DMS 273 (cell line): Measurements from ENCODE around the gene CR2.
"Not testable (repeated sequence)": the region's sequence is repeated elsewhere in the genome, so short reads cannot be mapped to it uniquely, and the experiment has no call there.

ENCODE experiments used
- DNase-seq: peaks from one replicate; lab custom pipeline; 2025; ENCODE audit not compliant: unreplicated experiment; lab: John Stamatoyannopoulos, UW

CR2 gene

GRCh38 chr1:207454046-207454964 is at the start of gene CR2:
TSS of gene CR2 (plus strand) at chr1:207454328. CDS start at chr1:207454419, 91 bp downstream.
- DNase-seq: peak; percentile 24

GRCh38 chr1:207404849-207405525 is 49.1 kb upstream of the CR2 start:
- DNase-seq: peak; percentile 63

- DNase-seq: no peak
These were observed 48.3 kb upstream of the CR2 start for GRCh38 chr1:207405814-207406213.

DNA sequence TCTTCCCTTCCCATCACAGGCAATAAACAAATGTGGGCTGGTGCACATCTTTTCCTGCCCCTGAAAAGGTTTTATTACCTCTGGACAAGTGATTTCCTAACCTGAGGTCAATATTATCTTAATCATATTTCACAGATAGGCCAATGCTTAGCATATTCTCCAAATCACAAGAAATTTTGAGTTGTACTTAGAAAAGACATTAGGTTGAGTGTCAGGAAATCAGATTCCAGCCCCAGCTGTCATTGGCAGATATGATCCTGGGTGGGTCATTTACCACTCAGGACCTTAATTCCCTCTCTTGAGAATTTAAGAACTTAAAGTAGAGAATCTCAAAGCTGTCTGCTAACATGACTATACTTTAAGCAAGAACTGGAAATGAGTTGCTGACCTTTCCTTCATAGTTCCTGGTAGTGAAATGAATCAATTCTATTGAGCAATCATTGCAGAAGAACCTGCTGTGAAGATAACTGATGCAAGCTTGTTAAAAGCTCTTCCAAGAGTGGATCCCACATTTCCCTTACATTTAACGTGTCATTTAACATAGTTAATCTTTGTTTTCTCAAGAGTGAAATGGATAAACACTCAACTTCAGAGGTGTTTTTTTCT is 46.4 kb upstream of the CR2 start:
- no peak for DNase-seq

GRCh38 chr1:207412845-207413244 is 41.3 kb upstream of the CR2 start:
- DNase-seq: no peak

DNA sequence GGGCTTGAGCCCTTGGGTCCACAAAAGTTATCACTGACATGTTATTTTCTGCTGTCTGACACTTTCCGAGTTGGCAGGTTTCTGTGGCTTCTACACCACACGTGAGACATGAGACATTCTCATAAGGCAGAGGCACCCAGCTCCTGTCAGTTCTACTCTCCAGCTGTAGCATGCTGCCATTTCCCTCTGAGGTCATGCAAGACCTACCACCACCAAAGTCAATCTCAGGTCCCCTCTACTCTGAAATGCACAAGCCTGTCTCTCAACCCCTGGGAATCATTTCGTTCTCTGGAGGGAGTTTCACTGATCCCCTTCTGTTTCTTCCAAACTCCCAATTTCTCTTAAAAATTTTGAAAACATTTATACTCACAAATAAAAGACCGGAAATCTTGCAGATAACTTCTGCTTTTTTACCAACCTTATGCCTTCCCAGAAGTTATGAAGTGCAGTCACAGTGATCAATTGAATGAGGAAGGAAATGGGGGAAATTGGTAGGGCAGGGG is 39.5 kb upstream of the CR2 start:
- no peak for DNase-seq

- DNase-seq: no peak
These were observed 37.1 kb upstream of the CR2 start for GRCh38 chr1:207417076-207417475.

DNA sequence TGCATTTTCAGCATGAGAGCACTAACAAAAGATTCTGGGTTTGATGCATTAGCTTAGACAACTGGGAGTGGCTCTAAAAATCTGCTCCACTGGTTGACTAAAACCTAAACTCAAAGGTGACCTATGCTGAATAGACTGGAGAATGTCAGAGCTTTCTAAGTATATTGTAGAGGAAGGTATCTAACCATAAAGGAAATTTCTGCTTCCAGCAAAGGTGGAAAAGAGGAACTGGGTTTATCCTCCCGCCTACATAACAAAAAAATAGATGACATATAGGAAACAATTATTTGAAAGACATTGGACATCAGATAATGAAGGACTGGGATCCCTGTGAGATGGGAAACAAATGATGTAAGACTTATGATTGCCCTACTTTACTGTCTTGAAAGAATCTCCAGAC is 35.8 kb upstream of the CR2 start:
- DNase-seq: no peak

DNA sequence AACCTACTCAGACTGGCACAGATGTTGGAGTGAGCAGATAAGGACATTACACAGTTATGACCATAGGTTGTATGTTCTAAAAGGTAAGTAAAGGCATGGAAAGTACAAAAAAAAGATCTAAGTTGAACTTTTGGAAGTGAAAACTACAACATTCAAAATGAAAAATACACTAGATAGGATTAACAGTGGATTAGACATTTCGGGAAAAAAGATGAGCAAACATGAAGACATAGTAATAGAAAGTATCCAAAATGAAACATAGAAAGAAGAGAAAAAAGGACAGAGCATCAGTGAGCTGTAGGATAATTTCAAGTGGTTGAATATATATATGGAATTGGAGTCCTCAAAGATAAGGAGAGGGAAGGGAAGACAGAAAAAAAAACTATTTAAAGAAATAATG is 34.0 kb upstream of the CR2 start:
- DNase-seq: no peak

- DNase-seq: no peak
These were observed 33.0 kb upstream of the CR2 start for GRCh38 chr1:207421078-207421477.

DNA sequence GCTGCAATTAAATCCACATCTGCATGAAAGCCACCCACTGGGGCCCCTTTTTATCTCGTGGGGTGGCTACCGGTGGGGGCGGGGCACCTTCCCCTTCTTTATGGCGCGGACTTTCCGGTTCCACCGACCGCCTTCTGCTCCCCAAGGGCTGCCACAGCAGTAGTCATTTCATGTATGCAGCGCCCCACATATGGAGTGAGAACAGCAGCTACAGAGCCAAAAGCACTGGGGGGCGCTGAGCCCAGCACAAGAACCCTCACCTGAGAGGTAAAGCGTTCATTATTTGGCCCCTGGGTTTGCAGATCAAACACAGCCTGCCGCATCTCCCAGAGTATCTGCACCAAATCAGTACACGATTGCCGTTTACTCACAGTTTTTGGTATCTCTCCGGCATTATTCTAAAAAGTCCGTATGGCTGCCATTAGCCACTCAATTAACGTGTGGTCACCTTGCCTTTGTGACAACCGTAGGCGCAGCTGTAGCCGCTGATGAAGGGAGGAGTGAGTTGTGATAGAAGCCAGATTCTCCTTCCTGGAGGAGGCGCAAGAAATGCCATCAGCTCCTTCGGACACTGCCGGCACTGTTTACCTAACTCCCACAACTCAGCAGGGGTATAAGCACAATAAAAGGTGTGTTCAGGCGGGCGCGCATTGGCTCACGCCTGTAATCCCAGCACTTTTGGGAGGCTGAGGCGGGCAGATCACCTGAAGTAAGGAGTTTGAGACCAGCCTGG is 30.4 kb upstream of the CR2 start:
- no peak for DNase-seq

GRCh38 chr1:207424570-207425131 is 29.5 kb upstream of the CR2 start:
- DNase-seq: no peak

GRCh38 chr1:207427832-207428585 is 26.1 kb upstream of the CR2 start:
- no peak for DNase-seq

GRCh38 chr1:207428783-207429182 is 25.3 kb upstream of the CR2 start:
- DNase-seq: no peak

DNA sequence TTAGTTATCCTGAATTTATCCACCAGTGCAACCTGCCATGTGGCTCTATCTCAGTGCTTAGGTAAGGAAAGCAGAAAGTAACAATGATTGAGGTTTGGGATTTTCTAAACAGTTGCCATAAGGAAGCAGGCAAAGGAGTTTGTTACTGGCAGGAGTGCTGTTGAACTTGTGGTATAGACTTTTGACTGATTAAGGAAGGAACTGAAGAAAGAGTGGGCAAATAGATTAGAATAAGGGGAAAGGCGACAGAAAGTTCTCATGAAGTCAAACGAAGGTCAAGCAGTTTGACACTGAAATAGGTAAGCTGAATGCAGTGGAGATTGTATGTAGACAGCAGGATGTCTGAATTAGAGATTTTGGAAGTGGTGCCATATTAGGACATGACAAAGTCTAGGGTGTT is 24.2 kb upstream of the CR2 start:
- DNase-seq: no peak

GRCh38 chr1:207430602-207431001 is 23.5 kb upstream of the CR2 start:
- DNase-seq: no peak

- no peak for DNase-seq
These were observed 22.6 kb upstream of the CR2 start for GRCh38 chr1:207431508-207431907.

DNA sequence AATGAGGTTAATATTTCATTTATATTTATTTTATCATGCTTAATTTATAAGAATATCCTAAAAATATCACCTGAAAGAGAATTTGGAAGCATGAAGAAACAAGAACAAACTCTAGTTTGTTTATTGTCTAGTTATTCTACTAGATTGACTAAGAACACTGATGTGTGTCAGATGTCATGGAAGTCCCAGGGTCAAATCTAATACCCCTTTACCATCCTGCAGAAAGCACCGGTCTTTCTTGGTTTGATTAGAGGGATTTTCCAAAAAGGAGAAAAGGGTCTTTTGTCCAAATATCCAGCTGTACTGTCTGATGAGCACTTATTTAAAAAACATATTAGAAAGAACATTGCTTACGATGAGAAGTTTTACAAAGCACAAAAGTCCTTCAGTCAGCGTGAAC is 20.7 kb upstream of the CR2 start:
- no peak for DNase-seq

DNA sequence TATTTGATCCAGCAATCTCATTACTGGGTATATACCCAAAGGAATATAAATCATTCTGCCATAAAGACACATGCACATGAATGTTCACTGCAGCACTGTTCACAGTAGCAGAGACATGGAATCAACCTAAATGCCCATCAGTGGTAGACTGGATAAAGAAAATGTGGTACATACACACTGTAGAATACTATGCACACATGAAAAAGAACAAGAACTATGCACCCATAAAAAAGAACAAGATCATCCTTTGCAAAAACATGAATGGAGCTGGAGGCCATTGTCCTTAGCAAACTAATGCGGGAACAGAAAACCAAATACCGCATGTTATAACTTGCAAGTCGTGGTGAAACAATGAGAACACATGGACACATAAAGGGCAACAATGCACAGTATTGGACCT is 17.4 kb upstream of the CR2 start:
- DNase-seq: not testable (repeated sequence)

DNA sequence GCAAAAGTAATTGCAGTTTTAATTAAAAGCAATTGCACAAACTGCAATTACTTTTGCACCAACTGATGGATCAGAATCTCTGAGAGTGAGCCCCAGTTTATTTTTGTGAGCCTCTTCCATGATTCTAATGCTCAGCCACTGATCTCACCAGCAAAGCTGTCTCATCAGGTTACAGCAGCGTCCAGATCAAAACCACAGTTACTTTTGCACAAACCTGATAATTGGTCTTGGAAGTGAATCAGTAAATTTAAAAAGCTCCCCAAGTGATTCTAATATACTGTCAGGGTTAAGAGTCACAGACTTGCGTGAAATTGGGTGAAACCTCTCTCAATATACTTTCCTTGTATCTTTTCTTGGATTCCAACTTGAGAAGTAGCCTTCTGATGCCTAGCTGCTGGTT is 13.5 kb upstream of the CR2 start:
- no peak for DNase-seq
